ENCODE results near the gene LNX1. TPM values are rescaled to one million over a fixed set of nuclear protein-coding genes. Genes with fewer than 3 reads are reported as not detected.
"Not testable (repeated sequence)": the region's sequence is repeated elsewhere in the genome, so short reads cannot be mapped to it uniquely, and the experiment has no call there.

Gene LNX1
- total and polyA plus RNA-seq, 2 donors (not counting 3 experiments of a cell fraction or from before 2014, with no cell fraction given) = 0.72 to 1.3 TPM

DNA sequence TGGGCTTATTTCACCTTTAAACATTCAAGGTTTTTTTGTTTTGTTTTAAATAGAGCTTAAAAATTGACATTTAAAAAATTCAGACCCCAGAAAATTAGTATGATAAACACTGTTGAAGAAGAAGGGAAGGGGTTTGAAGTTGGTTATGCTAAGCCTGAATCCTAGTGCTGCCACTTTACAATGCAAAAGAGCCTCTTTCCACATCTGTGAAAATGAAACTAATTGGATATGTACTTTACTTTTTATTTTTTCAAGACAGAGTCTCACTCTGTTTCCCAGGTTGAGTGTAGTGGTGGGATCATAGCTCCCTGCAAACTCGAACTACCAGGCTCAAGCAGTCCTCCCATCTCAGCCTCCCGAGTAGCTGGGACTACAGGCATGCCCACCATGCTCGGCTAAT, 172.1 kb downstream of the LNX1 start:
- H3K4me2 ChIP-seq (ENCODE audit: insufficient read depth, low read length) = no peak overlapping the region
- dilution Hi-C loops (cut with MboI; ENCODE audit: extremely low pct_ligation_motif_present, low sequenced_read_pairs) (no loop called here), intact Hi-C loops (cut with micrococcal nuclease) (no loop called here)
- peaks cover 3% of the 10 kb centered on the region for H3K79me2 ChIP-seq (ENCODE audit: control insufficient read depth, insufficient read depth, low read length)
- H3K9me3 ChIP-seq (replicated peaks; ENCODE audit: control insufficient read depth, insufficient read depth, low read length) = no peaks in the 10 kb centered on the region
- H3K27me3 ChIP-seq (ENCODE audit: control insufficient read depth in 2 of 2, insufficient read depth in 2 of 2, low read length in 2 of 2) = no peaks in the 10 kb centered on the region
- no peak overlapping the region for H3K4me3 ChIP-seq (replicated peaks in 1 of 3; ENCODE audit: insufficient read depth in 1 of 3, low read depth in 1 of 3, low read length in 3 of 3)
- POLR2A ChIA-PET = no interaction called here
- no peaks in the 10 kb centered on the region for H3K36me3 ChIP-seq (ENCODE audit: control insufficient read depth in 2 of 2, extremely low read depth in 1 of 2, insufficient read depth in 2 of 2, low read length in 2 of 2)
- no peaks in the 10 kb centered on the region for H3K9me1 ChIP-seq (replicated peaks; ENCODE audit: control insufficient read depth, extremely low read depth, insufficient read depth, low read length)
- H4K20me1 ChIP-seq (replicated peaks; ENCODE audit: control insufficient read depth, extremely low read depth, insufficient read depth, low read length) = no peaks in the 10 kb centered on the region
- H2AFZ ChIP-seq (ENCODE audit: low read depth, low read length) = no peak overlapping the region
- FAIRE-seq (no peak), DNase-seq (ENCODE audit: low read depth, low spot score) (no peak)
- peaks cover 7% of the 10 kb centered on the region for H3K4me1 ChIP-seq (ENCODE audit: control insufficient read depth, extremely low read depth, insufficient read depth, low read length)
- CTCF ChIA-PET = interaction anchor here (1.2 to 1.4 kb wide), 2 partner anchors 9 to 14 kb away, joined by 3 read pairs; no protein-coding TSS in a partner anchor
- H3K27ac ChIP-seq (ENCODE audit: insufficient read depth, low read depth, low read length) = no peak overlapping the region
- no TSS peak for BruUV-seq (replicated peaks)
- TF ChIP-seq CTCF (IDR thresholded peaks at IDR 0.05; ENCODE audit: extremely low read depth in 1 of 2, insufficient read depth in 1 of 2, low read depth in 1 of 2, low read length in 2 of 2) = no peak
- TF ChIP-seq JUN (IDR thresholded peaks at IDR 0.05; ENCODE audit: borderline replicate concordance, insufficient read depth, insufficient read length, low read depth) = no peak
- TF ChIP-seq FOS (IDR thresholded peaks at IDR 0.05; ENCODE audit: borderline replicate concordance, insufficient read depth, low read length) = no peak
- no peak for TF ChIP-seq EZH2 (IDR thresholded peaks at IDR 0.05; ENCODE audit: borderline replicate concordance, low read depth, low read length, severe bottlenecking)
- TF ChIP-seq POLR2AphosphoS5 (IDR thresholded peaks at IDR 0.05; ENCODE audit: insufficient read depth, low read depth, low read length) = no peak
- TF ChIP-seq MYC (IDR thresholded peaks at IDR 0.05; ENCODE audit: low read depth, low read length) = no peak
- TF ChIP-seq MAX (IDR thresholded peaks at IDR 0.05; ENCODE audit: insufficient read depth, insufficient read length) = no peak
- TF ChIP-seq POLR2A (IDR thresholded peaks at IDR 0.05; ENCODE audit: low read depth, low read length) = no peak
- TF ChIP-seq GATA2 (IDR thresholded peaks at IDR 0.05; ENCODE audit: insufficient read depth, insufficient read length, low read depth, low read length) = no peak
- no peak overlapping the region for H3K9ac ChIP-seq (replicated peaks; ENCODE audit: extremely low read depth, insufficient read depth, low read length)

DNA sequence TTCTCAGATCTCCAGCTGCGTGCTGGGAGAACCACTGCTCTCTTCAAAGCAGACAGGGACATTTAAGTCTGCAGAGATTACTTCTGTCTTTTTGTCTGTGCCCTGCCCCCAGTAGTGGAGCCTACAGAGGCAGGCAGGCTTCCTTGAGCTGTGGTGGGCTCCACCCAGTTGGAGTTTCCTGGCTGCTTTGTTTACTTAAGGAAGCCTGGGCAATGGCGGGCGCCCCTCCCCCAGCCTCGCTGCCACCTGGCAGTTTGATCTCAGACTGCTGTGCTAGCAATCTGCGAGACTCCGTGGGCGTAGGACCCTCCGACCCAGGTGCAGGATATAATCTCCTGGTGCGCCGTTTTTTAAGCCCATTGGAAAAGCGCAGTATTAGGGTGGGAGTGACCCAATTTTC, 181.8 kb downstream of the LNX1 start:
- CTCF ChIA-PET; H3K9me1 ChIP-seq (replicated peaks; ENCODE audit: control insufficient read depth, extremely low read depth, insufficient read depth, low read length); H3K9me3 ChIP-seq (replicated peaks; ENCODE audit: control insufficient read depth, insufficient read depth, low read length); intact Hi-C loops (cut with micrococcal nuclease); H2AFZ ChIP-seq (ENCODE audit: low read depth, low read length); dilution Hi-C loops (cut with MboI; ENCODE audit: extremely low pct_ligation_motif_present, low sequenced_read_pairs); H4K20me1 ChIP-seq (replicated peaks; ENCODE audit: control insufficient read depth, extremely low read depth, insufficient read depth, low read length); H3K36me3 ChIP-seq (ENCODE audit: control insufficient read depth in 2 of 2, extremely low read depth in 1 of 2, insufficient read depth in 2 of 2, low read length in 2 of 2); H3K27ac ChIP-seq (ENCODE audit: insufficient read depth, low read depth, low read length); H3K9ac ChIP-seq (replicated peaks; ENCODE audit: extremely low read depth, insufficient read depth, low read length); DNase-seq (ENCODE audit: low read depth, low spot score); H3K4me3 ChIP-seq (replicated peaks in 1 of 3; ENCODE audit: insufficient read depth in 1 of 3, low read depth in 1 of 3, low read length in 3 of 3); BruUV-seq (replicated peaks); POLR2A ChIA-PET; H3K4me1 ChIP-seq (ENCODE audit: control insufficient read depth, extremely low read depth, insufficient read depth, low read length); H3K4me2 ChIP-seq (ENCODE audit: insufficient read depth, low read length); H3K27me3 ChIP-seq (ENCODE audit: control insufficient read depth in 2 of 2, insufficient read depth in 2 of 2, low read length in 2 of 2); FAIRE-seq: not testable (repeated sequence)
- H3K79me2 ChIP-seq (ENCODE audit: control insufficient read depth, insufficient read depth, low read length) = peaks cover 31% of the 10 kb centered on the region

Data from endothelial cell of umbilical vein (primary cell).